Measurements from ENCODE around the gene LTBP1.
"Not testable (repeated sequence)": the region's sequence is repeated elsewhere in the genome, so short reads cannot be mapped to it uniquely, and the experiment has no call there.

The LTBP1 gene

DNA sequence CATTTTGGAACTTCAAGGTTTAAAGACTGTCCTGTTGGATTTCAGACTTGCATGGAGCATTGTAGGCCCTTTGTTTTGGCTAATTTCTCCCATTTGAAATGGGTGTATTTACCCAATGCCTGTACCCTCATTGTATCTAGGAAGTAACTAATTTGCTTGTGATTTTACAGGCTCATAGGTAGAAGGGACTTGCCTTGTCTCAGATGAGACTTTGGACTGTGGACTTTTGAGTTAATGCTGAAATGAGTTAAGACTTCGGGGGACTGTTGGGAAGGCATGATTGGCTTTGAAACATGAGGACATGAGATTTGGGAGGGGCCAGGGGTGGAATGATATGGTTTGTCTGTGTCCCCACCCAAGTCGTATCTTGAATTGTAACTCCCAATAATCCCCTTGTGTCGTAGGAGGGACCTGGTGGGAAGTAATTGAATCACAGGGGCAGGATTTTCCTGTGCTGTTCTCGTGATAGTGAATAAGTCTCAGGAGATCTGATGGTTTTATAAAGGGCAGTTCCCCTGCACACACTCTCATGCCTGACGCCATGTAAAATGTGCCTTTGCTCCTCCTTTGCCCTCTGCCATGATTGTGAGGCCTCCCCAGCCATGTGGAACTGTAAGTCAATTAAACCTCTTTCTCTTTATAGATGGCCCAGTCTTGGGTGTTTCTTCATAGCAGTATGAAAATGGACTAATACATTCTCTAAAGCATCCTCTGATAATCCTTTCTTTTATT is 36.6 kb downstream of the LTBP1 start:
- H3K23ac ChIP-seq (ENCODE audit: low read length); H3K79me1 ChIP-seq (ENCODE audit: low read length); DNase-seq; H2BK12ac ChIP-seq (ENCODE audit: low read length); H4K8ac ChIP-seq (ENCODE audit: low read depth, low read length); H4K91ac ChIP-seq (ENCODE audit: low read depth, low read length); H3K4me3 ChIP-seq (ENCODE audit: low read depth, low read length); H3K9ac ChIP-seq (ENCODE audit: low read length); H2AK5ac ChIP-seq (ENCODE audit: low read length); H3K79me2 ChIP-seq (ENCODE audit: control insufficient read depth, insufficient read depth, low read length, poor library complexity); H3K36me3 ChIP-seq (ENCODE audit: control insufficient read depth in 1 of 2, insufficient read depth in 2 of 2, low read length in 2 of 2); H3K4ac ChIP-seq (ENCODE audit: low read depth, low read length); H3K27me3 ChIP-seq (ENCODE audit: insufficient read depth, low read length); H3K4me1 ChIP-seq (ENCODE audit: control insufficient read depth in 1 of 2, insufficient read depth in 2 of 2, low read length in 2 of 2); H3K14ac ChIP-seq (ENCODE audit: low read length); H2AFZ ChIP-seq (ENCODE audit: insufficient read depth, low read length, poor library complexity); H3K27ac ChIP-seq (ENCODE audit: low read depth, low read length); H2BK5ac ChIP-seq (ENCODE audit: low read depth, low read length, poor library complexity); H3K18ac ChIP-seq (ENCODE audit: low read length); H4K12ac ChIP-seq (ENCODE audit: low read depth, low read length); H3K4me2 ChIP-seq (ENCODE audit: low read length); H2BK120ac ChIP-seq (ENCODE audit: insufficient read depth, low read length, poor library complexity); H3K9me3 ChIP-seq (ENCODE audit: insufficient read depth, low read depth, low read length): not testable (repeated sequence)
- WGBS (ENCODE audit: extremely low coverage, insufficient coverage, insufficient read length) = no CpG with 5 or more reads among the region's 5 CpGs

DNA sequence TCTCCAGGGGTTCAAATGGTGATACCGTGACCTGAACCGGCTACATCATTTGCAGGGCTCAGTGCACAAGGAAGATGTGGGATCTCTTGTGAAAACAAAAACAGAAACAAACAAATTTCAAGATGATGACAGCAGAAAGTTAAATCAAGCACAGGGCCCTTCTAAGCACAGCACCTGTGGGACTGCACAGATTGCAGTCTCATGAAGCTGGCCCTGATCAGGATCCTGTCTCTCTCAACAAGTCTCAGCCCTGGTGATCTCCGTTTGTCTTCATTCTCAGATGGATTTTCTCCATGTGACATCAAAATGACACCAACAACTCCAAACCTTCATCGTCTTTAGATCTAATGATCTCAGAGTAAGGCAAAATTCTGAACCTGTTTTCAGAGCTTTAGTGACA is 39.7 kb downstream of the LTBP1 start:
- no peak overlapping the region for H2BK12ac ChIP-seq (ENCODE audit: low read length)
- WGBS (ENCODE audit: extremely low coverage, insufficient coverage, insufficient read length) = no CpG with 5 or more reads among the region's 4 CpGs
- no peaks in the 10 kb centered on the region for H3K27me3 ChIP-seq (ENCODE audit: insufficient read depth, low read length)
- no peak overlapping the region for H3K23ac ChIP-seq (ENCODE audit: low read length)
- peaks cover 1% of the 10 kb centered on the region for H3K9me3 ChIP-seq (ENCODE audit: insufficient read depth, low read depth, low read length)
- H3K36me3 ChIP-seq (ENCODE audit: control insufficient read depth in 1 of 2, insufficient read depth in 2 of 2, low read length in 2 of 2) = peaks cover 0 to 2% of the 10 kb centered on the region in 2 experiments
- H2BK120ac ChIP-seq (ENCODE audit: insufficient read depth, low read length, poor library complexity) = no peak overlapping the region
- H3K79me2 ChIP-seq (ENCODE audit: control insufficient read depth, insufficient read depth, low read length, poor library complexity) = no peaks in the 10 kb centered on the region
- H2BK5ac ChIP-seq (ENCODE audit: low read depth, low read length, poor library complexity) = no peak overlapping the region
- no peak overlapping the region for H3K4me2 ChIP-seq (ENCODE audit: low read length)
- H2AK5ac ChIP-seq (ENCODE audit: low read length) = no peak overlapping the region
- no peaks in the 10 kb centered on the region for H3K4me1 ChIP-seq (ENCODE audit: control insufficient read depth in 1 of 2, insufficient read depth in 2 of 2, low read length in 2 of 2)
- no peak overlapping the region for H3K27ac ChIP-seq (ENCODE audit: low read depth, low read length)
- no peaks in the 10 kb centered on the region for H3K79me1 ChIP-seq (ENCODE audit: low read length)
- no peak overlapping the region for H3K4ac ChIP-seq (ENCODE audit: low read depth, low read length)
- no peak overlapping the region for H3K9ac ChIP-seq (ENCODE audit: low read length)
- no peak overlapping the region for H3K4me3 ChIP-seq (ENCODE audit: low read depth, low read length)
- H3K18ac ChIP-seq (ENCODE audit: low read length) = no peak overlapping the region
- DNase-seq = no peak
- H4K12ac ChIP-seq (ENCODE audit: low read depth, low read length) = no peak overlapping the region
- no peak overlapping the region for H2AFZ ChIP-seq (ENCODE audit: insufficient read depth, low read length, poor library complexity)
- no peak overlapping the region for H4K91ac ChIP-seq (ENCODE audit: low read depth, low read length)
- no peak overlapping the region for H4K8ac ChIP-seq (ENCODE audit: low read depth, low read length)
- H3K14ac ChIP-seq (ENCODE audit: low read length) = no peak overlapping the region

- H3K9ac ChIP-seq (ENCODE audit: low read length) = no peak overlapping the region
- H3K27ac ChIP-seq (ENCODE audit: low read depth, low read length) = no peak overlapping the region
- no peak overlapping the region for H4K91ac ChIP-seq (ENCODE audit: low read depth, low read length)
- no peak overlapping the region for H4K8ac ChIP-seq (ENCODE audit: low read depth, low read length)
- no peak overlapping the region for H2AFZ ChIP-seq (ENCODE audit: insufficient read depth, low read length, poor library complexity)
- H3K4ac ChIP-seq (ENCODE audit: low read depth, low read length) = no peak overlapping the region
- peaks cover 1% of the 10 kb centered on the region for H3K9me3 ChIP-seq (ENCODE audit: insufficient read depth, low read depth, low read length)
- no peak overlapping the region for H3K23ac ChIP-seq (ENCODE audit: low read length)
- H3K27me3 ChIP-seq (ENCODE audit: insufficient read depth, low read length) = no peaks in the 10 kb centered on the region
- H3K79me1 ChIP-seq (ENCODE audit: low read length) = no peaks in the 10 kb centered on the region
- H2AK5ac ChIP-seq (ENCODE audit: low read length) = no peak overlapping the region
- H2BK5ac ChIP-seq (ENCODE audit: low read depth, low read length, poor library complexity) = no peak overlapping the region
- no peaks in the 10 kb centered on the region for H3K36me3 ChIP-seq (ENCODE audit: control insufficient read depth in 1 of 2, insufficient read depth in 2 of 2, low read length in 2 of 2)
- no peak overlapping the region for H2BK12ac ChIP-seq (ENCODE audit: low read length)
- no peak overlapping the region for H3K4me3 ChIP-seq (ENCODE audit: low read depth, low read length)
- whole genome bisulfite sequencing (ENCODE audit: extremely low coverage, insufficient coverage, insufficient read length) = no CpG with 5 or more reads among the region's 3 CpGs
- DNase-seq = no peak
- no peaks in the 10 kb centered on the region for H3K4me1 ChIP-seq (ENCODE audit: control insufficient read depth in 1 of 2, insufficient read depth in 2 of 2, low read length in 2 of 2)
- H3K4me2 ChIP-seq (ENCODE audit: low read length) = no peak overlapping the region
- H3K14ac ChIP-seq (ENCODE audit: low read length) = no peak overlapping the region
- no peak overlapping the region for H3K18ac ChIP-seq (ENCODE audit: low read length)
- H3K79me2 ChIP-seq (ENCODE audit: control insufficient read depth, insufficient read depth, low read length, poor library complexity) = no peaks in the 10 kb centered on the region
- H2BK120ac ChIP-seq (ENCODE audit: insufficient read depth, low read length, poor library complexity) = no peak overlapping the region
- H4K12ac ChIP-seq (ENCODE audit: low read depth, low read length) = no peak overlapping the region
These were observed 41.8 kb downstream of the LTBP1 start for GRCh38 chr2:32988525-32988924.

- no peak overlapping the region for H3K27ac ChIP-seq (ENCODE audit: low read depth, low read length)
- no peak overlapping the region for H2BK5ac ChIP-seq (ENCODE audit: low read depth, low read length, poor library complexity)
- H3K4me1 ChIP-seq (ENCODE audit: control insufficient read depth in 1 of 2, insufficient read depth in 2 of 2, low read length in 2 of 2) = no peaks in the 10 kb centered on the region
- H3K9ac ChIP-seq (ENCODE audit: low read length) = no peak overlapping the region
- H3K27me3 ChIP-seq (ENCODE audit: insufficient read depth, low read length) = no peaks in the 10 kb centered on the region
- no peaks in the 10 kb centered on the region for H3K79me2 ChIP-seq (ENCODE audit: control insufficient read depth, insufficient read depth, low read length, poor library complexity)
- no peak overlapping the region for H3K4me3 ChIP-seq (ENCODE audit: low read depth, low read length)
- H3K14ac ChIP-seq (ENCODE audit: low read length) = no peak overlapping the region
- H4K91ac ChIP-seq (ENCODE audit: low read depth, low read length) = no peak overlapping the region
- H3K4ac ChIP-seq (ENCODE audit: low read depth, low read length) = no peak overlapping the region
- WGBS (ENCODE audit: extremely low coverage, insufficient coverage, insufficient read length) = no CpG with 5 or more reads among the region's 1 CpG
- H3K18ac ChIP-seq (ENCODE audit: low read length) = no peak overlapping the region
- no peaks in the 10 kb centered on the region for H3K36me3 ChIP-seq (ENCODE audit: control insufficient read depth in 1 of 2, insufficient read depth in 2 of 2, low read length in 2 of 2)
- no peak overlapping the region for H2AK5ac ChIP-seq (ENCODE audit: low read length)
- no peaks in the 10 kb centered on the region for H3K79me1 ChIP-seq (ENCODE audit: low read length)
- H3K4me2 ChIP-seq (ENCODE audit: low read length) = no peak overlapping the region
- no peak overlapping the region for H2BK120ac ChIP-seq (ENCODE audit: insufficient read depth, low read length, poor library complexity)
- H4K12ac ChIP-seq (ENCODE audit: low read depth, low read length) = no peak overlapping the region
- no peak overlapping the region for H3K23ac ChIP-seq (ENCODE audit: low read length)
- DNase-seq = no peak
- no peak overlapping the region for H2AFZ ChIP-seq (ENCODE audit: insufficient read depth, low read length, poor library complexity)
- H2BK12ac ChIP-seq (ENCODE audit: low read length) = no peak overlapping the region
- H3K9me3 ChIP-seq (ENCODE audit: insufficient read depth, low read depth, low read length) = peaks cover 1% of the 10 kb centered on the region
- H4K8ac ChIP-seq (ENCODE audit: low read depth, low read length) = no peak overlapping the region
These were observed 43.8 kb downstream of the LTBP1 start for GRCh38 chr2:32990556-32990955.
